GM23338 (cell line): ENCODE measurements around the gene PACSIN1. TPM values are rescaled to one million over a fixed set of nuclear protein-coding genes. Genes with fewer than 3 reads are reported as not detected.
A peak's percentile ranks its signal among the peaks of the same experiment; 100 is the strongest.

Source experiments
- ATAC-seq: fragments of 200-7000 bp; cut with Tn5 transposase; 3 replicates; pipeline ENCODE4 v1.9.1; 2020
- DNase-seq: peaks from one replicate; pipeline ENCODE4 v3.0.0-alpha.2; 2015; ENCODE audit warnings: low spot score
- H2AFZ ChIP-seq: fragments of 200-600 bp; sonication (generic); 2 replicates; pipeline ENCODE4 v1.8.0; 2016; ENCODE audit warnings: antibody characterized with exemption, mild to moderate bottlenecking, moderate library complexity
- H3F3A ChIP-seq: fragments of 200-600 bp; sonication (generic); replicated peaks from 2 replicates; pipeline ENCODE4 v1.8.0; 2017; ENCODE audit warnings: antibody characterized with exemption, mixed run types, low read depth
- H3K27ac ChIP-seq: fragments of 200-600 bp; sonication (generic); 2 replicates; pipeline ENCODE4 v1.6.1; 2016; ENCODE audit warnings: low read depth
- H3K27me3 ChIP-seq: fragments of 200-600 bp; sonication (generic); 2 replicates; pipeline ENCODE4 v1.8.0; 2016; ENCODE audit warnings: mild to moderate bottlenecking, mixed run types, moderate library complexity; ENCODE audit not compliant: insufficient read depth
- H3K36me3 ChIP-seq: fragments of 200-600 bp; sonication (generic); 2 replicates; pipeline ENCODE4 v1.8.0; 2016; ENCODE audit warnings: mild to moderate bottlenecking; ENCODE audit not compliant: insufficient read depth
- H3K4me1 ChIP-seq: fragments of 200-600 bp; sonication (generic); 2 replicates; pipeline ENCODE4 v1.8.0; 2016; ENCODE audit warnings: mild to moderate bottlenecking, moderate library complexity; ENCODE audit not compliant: insufficient read depth
- H3K4me2 ChIP-seq: fragments of 200-600 bp; sonication (generic); 2 replicates; pipeline ENCODE4 v1.7.1; 2017; ENCODE audit warnings: mixed run types
- H3K4me3 ChIP-seq: fragments of 200-600 bp; sonication (generic); 2 replicates; pipeline ENCODE4 v1.6.1; 2016; ENCODE audit warnings: mixed run types
- H3K79me2 ChIP-seq: fragments of 200-600 bp; sonication (generic); replicated peaks from 2 replicates; pipeline ENCODE4 v1.8.0; 2017; ENCODE audit warnings: mild to moderate bottlenecking; ENCODE audit not compliant: insufficient read depth
- H3K9me2 ChIP-seq: fragments of 200-600 bp; sonication (generic); 2 replicates; pipeline ENCODE4 v1.8.0; 2017; ENCODE audit not compliant: insufficient read depth
- H4K20me1 ChIP-seq: fragments of 200-600 bp; sonication (generic); replicated peaks from 2 replicates; pipeline ENCODE4 v1.8.0; 2017; ENCODE audit warnings: mild to moderate bottlenecking; ENCODE audit not compliant: insufficient read depth
- H3K27ac Mint-ChIP-seq: 2 replicates; pipeline ENCODE4 v1.8.0; 2020; ENCODE audit warnings: inconsistent platforms, mild to moderate bottlenecking, moderate library complexity, mixed read lengths
- H3K27me3 Mint-ChIP-seq: 3 replicates; pipeline ENCODE4 v1.8.0; 2022; ENCODE audit warnings: low read depth, mild to moderate bottlenecking, moderate library complexity, mixed read lengths, inconsistent platforms; ENCODE audit not compliant: insufficient read depth, poor library complexity
- H3K36me3 Mint-ChIP-seq: 3 replicates; pipeline ENCODE4 v1.8.0; 2021; ENCODE audit warnings: low read depth, mild to moderate bottlenecking, inconsistent platforms, moderate library complexity, mixed read lengths
- H3K4me1 Mint-ChIP-seq: 3 replicates; pipeline ENCODE4 v1.8.0; 2020; ENCODE audit warnings: mild to moderate bottlenecking, inconsistent platforms, mixed read lengths
- H3K4me3 Mint-ChIP-seq: 3 replicates; pipeline ENCODE4 v1.8.0; 2021; ENCODE audit warnings: moderate library complexity, mild to moderate bottlenecking, inconsistent platforms, mixed read lengths
- H3K9me3 Mint-ChIP-seq: 3 replicates; pipeline ENCODE4 v1.8.0; 2020; ENCODE audit warnings: moderate library complexity, mild to moderate bottlenecking, inconsistent platforms, mixed read lengths
- CREB1 ChIP-seq: fragments of 250-450 bp; sonication (Bioruptor Pico); IDR thresholded peaks from 2 replicates; pipeline ENCODE4 v1.5.0; 2020; ENCODE audit warnings: low read depth, mild to moderate bottlenecking, moderate library complexity
- ETS1 ChIP-seq: IDR thresholded peaks from 2 replicates; pipeline ENCODE4 v1.6.1; 2016; ENCODE audit warnings: antibody characterized with exemption
- EZH2phosphoT487 ChIP-seq: fragments of 200-600 bp; sonication (generic); IDR thresholded peaks from one replicate; pipeline ENCODE4 v1.8.1; 2018; ENCODE audit warnings: antibody characterized with exemption; ENCODE audit not compliant: unreplicated experiment
- JUNB ChIP-seq: IDR thresholded peaks from one replicate; pipeline ENCODE4 v1.6.1; 2016; ENCODE audit warnings: antibody characterized with exemption; ENCODE audit not compliant: unreplicated experiment
- NANOG ChIP-seq: IDR thresholded peaks from 2 replicates; pipeline ENCODE4 v1.6.1; 2016; ENCODE audit warnings: antibody characterized with exemption, borderline replicate concordance
- POLR2AphosphoS5 ChIP-seq: IDR thresholded peaks from 2 replicates; pipeline ENCODE4 v1.6.1; 2016; ENCODE audit warnings: antibody characterized with exemption, low read depth
- STAT1 ChIP-seq: IDR thresholded peaks from one replicate; pipeline ENCODE4 v1.6.1; 2016; ENCODE audit warnings: antibody characterized with exemption; ENCODE audit not compliant: unreplicated experiment
- ZNF114 ChIP-seq: fragments of 250-450 bp; sonication (Bioruptor Pico); IDR thresholded peaks from 2 replicates; pipeline ENCODE4 v1.5.0; 2020; ENCODE audit warnings: mild to moderate bottlenecking, moderate library complexity
- ZNF331 ChIP-seq: fragments of 250-450 bp; sonication (Bioruptor Pico); IDR thresholded peaks from 2 replicates; pipeline ENCODE4 v1.5.0; 2020; ENCODE audit warnings: low read depth, mild to moderate bottlenecking, moderate library complexity
- ZNF462 ChIP-seq: fragments of 250-450 bp; sonication (Bioruptor Pico); IDR thresholded peaks from 2 replicates; pipeline ENCODE4 v1.5.0; 2020; ENCODE audit warnings: mild to moderate bottlenecking, moderate library complexity
- polyA plus RNA-seq: library from polyadenylated mRNA; unstranded; fragments of >200 nt; fragmentation: Nextera tagmentation; extraction: Ambion mirVana; gene quantifications from 2 replicates; pipeline ENCODE4 v1.2.1, GENCODE V29; 2016
- total RNA-seq: library from RNA; depleted of rRNA; stranded (reverse); fragments of >200 nt; shearing (Covaris generic); gene quantifications from 2 replicates; pipeline ENCODE4 v1.2.3, GENCODE V29; 2014

The PACSIN1 gene
- total and polyA plus RNA-seq, 2 experiments from 2014 or later: 5.2 to 8.7 TPM

GRCh38 chr6:34536959-34537848 is 71.3 kb downstream of the PACSIN1 start:
- Mint-ChIP-seq H3K9me3 (no peaks in the 10 kb centered on the region), H3K27me3 (peaks cover 8% of the 10 kb centered on the region), H3K27ac (no peak overlapping the region), H3K4me1 (peaks cover 3% of the 10 kb centered on the region; the same call in 2 of the 3 replicates), H3K36me3 (peaks cover 2% of the 10 kb centered on the region; the same call in 1 of the 3 replicates), H3K4me3 (no peak overlapping the region)
- no peak overlapping the region for H2AFZ ChIP-seq
- H3K4me3 ChIP-seq: no peak overlapping the region
- no peak overlapping the region for H3K4me2 ChIP-seq
- no peaks in the 10 kb centered on the region for H4K20me1 ChIP-seq
- H3K27me3 ChIP-seq: no peaks in the 10 kb centered on the region
- no peaks in the 10 kb centered on the region for H3K79me2 ChIP-seq
- no peak for ATAC-seq
- no peak overlapping the region for H3K27ac ChIP-seq
- DNase-seq: no peak
- no peaks in the 10 kb centered on the region for H3K4me1 ChIP-seq
- H3K9me2 ChIP-seq: no peaks in the 10 kb centered on the region
- H3F3A ChIP-seq: no peaks in the 10 kb centered on the region
- H3K36me3 ChIP-seq: no peaks in the 10 kb centered on the region
- TF ChIP-seq POLR2AphosphoS5 (no peak), EZH2phosphoT487 (no peak), JUNB (no peak), STAT1 (no peak), CREB1 (CRISPR knock-in tag) (no peak)

GRCh38 chr6:34537922-34538550 is 72.2 kb downstream of the PACSIN1 start:
- no peak overlapping the region for H3K4me2 ChIP-seq

More at GRCh38 chr6:34537922-34538550, 72.2 kb downstream of the PACSIN1 start:
- peaks cover 3% of the 10 kb centered on the region; the same call in 2 of the 3 replicates for H3K4me1 Mint-ChIP-seq
- Histone ChIP-seq H4K20me1 (no peaks in the 10 kb centered on the region), H3K4me1 (no peaks in the 10 kb centered on the region), H3K27me3 (no peaks in the 10 kb centered on the region), H3K4me3 (no peak overlapping the region), H2AFZ (no peak overlapping the region), H3K36me3 (no peaks in the 10 kb centered on the region), H3K9me2 (no peaks in the 10 kb centered on the region), H3F3A (no peaks in the 10 kb centered on the region), H3K27ac (no peak overlapping the region), H3K79me2 (no peaks in the 10 kb centered on the region)
- H3K4me3 Mint-ChIP-seq: no peak overlapping the region
- H3K27me3 Mint-ChIP-seq: peaks cover 8% of the 10 kb centered on the region
- no peaks in the 10 kb centered on the region for H3K9me3 Mint-ChIP-seq
- no peak for TF ChIP-seq NANOG
- no peak for TF ChIP-seq ETS1
- no peak for TF ChIP-seq ZNF114
- no peak for TF ChIP-seq ZNF462 (CRISPR knock-in tag)
- no peak for TF ChIP-seq EZH2phosphoT487
- no peak for TF ChIP-seq ZNF331 (CRISPR knock-in tag)
- H3K36me3 Mint-ChIP-seq: peaks cover 2% of the 10 kb centered on the region; the same call in 1 of the 3 replicates
- DNase-seq (no peak), ATAC-seq (peak; percentile 14; the same call in 2 of the 3 replicates)
- H3K27ac Mint-ChIP-seq: no peak overlapping the region
